GM12892 (cell line): Measurements from ENCODE around the gene ANG.

Experiments
- POLR2A ChIP-seq: IDR thresholded peaks from 2 replicates; pipeline ENCODE4 v1.6.1; 2011; ENCODE audit warnings: low read depth, low read length, control low read depth
- POLR2AphosphoS5 ChIP-seq: IDR thresholded peaks from 2 replicates; pipeline ENCODE4 v1.6.1; 2011; ENCODE audit warnings: low read depth, low read length, control low read depth
- TAF1 ChIP-seq: IDR thresholded peaks from 2 replicates; pipeline ENCODE4 v1.6.1; 2011; ENCODE audit warnings: low read depth, mild to moderate bottlenecking, control low read depth, low read length, borderline replicate concordance

DNA sequence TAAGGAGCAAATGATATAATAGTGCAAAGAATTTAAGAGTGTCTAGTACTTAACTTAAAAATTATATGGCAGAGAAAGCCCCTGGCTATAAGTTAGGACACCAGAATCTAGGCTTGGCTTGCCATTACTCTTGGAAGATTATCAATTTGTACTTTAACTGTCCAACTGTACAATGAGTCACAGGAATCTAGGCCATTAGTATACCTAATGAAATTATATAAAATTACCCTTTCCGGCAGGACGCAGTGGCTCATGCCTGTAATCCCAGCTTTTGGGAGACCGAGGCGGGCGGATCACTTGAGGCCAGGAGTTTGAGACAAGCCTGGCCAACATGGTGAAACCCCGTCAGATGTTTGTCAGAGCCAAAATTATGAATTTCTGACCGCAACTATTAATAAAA lies 46.4 kb upstream of the ANG start:
- TF ChIP-seq POLR2A = no peak
- no peak for TF ChIP-seq POLR2AphosphoS5
- TF ChIP-seq TAF1 = no peak
